Thymus (tissue), 11 donors: ENCODE measurements around the gene ITPR1. TPM values are rescaled to one million over a fixed set of nuclear protein-coding genes. Genes with fewer than 3 reads are reported as not detected.
A peak's percentile ranks its signal among the peaks of the same experiment; 100 is the strongest.

Experiments used
- DNase-seq, 9 donors: peaks; one replicate each; pipeline ENCODE4 v3.0.0-alpha.2; 2013; ENCODE audit warnings: low spot score in 9 of 9, low read depth in 6 of 9, missing footprints in 1 of 9
- H3K27ac ChIP-seq, 2 donors: one replicate each; pipeline ENCODE4 v1.5.1; 2013; ENCODE audit warnings: control low read depth in 1 of 2, low read depth in 1 of 2, low read length in 1 of 2, mild to moderate bottlenecking in 1 of 2, moderate library complexity in 1 of 2
- H3K27me3 ChIP-seq, 2 donors: one replicate each; pipeline ENCODE4 v1.5.1; 2013; ENCODE audit warnings: low read length in 1 of 2; ENCODE audit not compliant: control insufficient read depth in 2 of 2, insufficient read depth in 1 of 2
- H3K36me3 ChIP-seq, 2 donors: one replicate each; pipeline ENCODE4 v1.5.1; 2013; ENCODE audit warnings: low read length in 1 of 2, mild to moderate bottlenecking in 1 of 2, moderate library complexity in 1 of 2; ENCODE audit not compliant: control insufficient read depth in 2 of 2, insufficient read depth in 2 of 2
- H3K4me1 ChIP-seq, 2 donors: one replicate each; pipeline ENCODE4 v1.5.1; 2013; ENCODE audit warnings: low read length in 2 of 2; ENCODE audit not compliant: control insufficient read depth in 2 of 2, insufficient read depth in 2 of 2
- H3K4me3 ChIP-seq, 2 donors: one replicate each; pipeline ENCODE4 v1.5.1; 2013; ENCODE audit warnings: low read length in 2 of 2, control low read depth in 1 of 2, mild to moderate bottlenecking in 1 of 2
- H3K9me3 ChIP-seq, 2 donors: one replicate each; pipeline ENCODE4 v1.5.1; 2013; ENCODE audit warnings: low read length in 1 of 2, mild to moderate bottlenecking in 1 of 2; ENCODE audit not compliant: control insufficient read depth in 2 of 2, insufficient read depth in 1 of 2
- WGBS: extraction: QIAGEN DNeasy Blood & Tissue Kit; methylation state at CpG from one replicate; pipeline ENCODE4 v1.1.7; 2013; 5-methylcytosine and 5-hydroxymethylcytosine counted together
- polyA plus RNA-seq: library from polyadenylated mRNA; stranded (reverse); fragments of 200-250 nt; gene quantifications from one replicate; pipeline ENCODE4 v1.2.3, GENCODE V29; 2013
- total RNA-seq: library from RNA; stranded (reverse); fragments of 120-200 nt; gene quantifications from one replicate; pipeline ENCODE4 v1.2.4, GENCODE V29; 2013
- donor health status: healthy.

ITPR1 gene
- total and polyA plus RNA-seq, 2 donors = 23.9 to 36.6 TPM

- no peaks in the 10 kb centered on the region for H3K27me3 ChIP-seq
- WGBS = 99% methylated on average over 4 of the region's 4 CpGs
- no peaks in the 10 kb centered on the region for H3K4me1 ChIP-seq
- no peak overlapping the region for H3K27ac ChIP-seq
- H3K4me3 ChIP-seq = no peak overlapping the region
- DNase-seq = no peak
- no peaks in the 10 kb centered on the region for H3K9me3 ChIP-seq
- H3K36me3 ChIP-seq = no peaks in the 10 kb centered on the region
Measured at GRCh38 chr3:4549896-4550295, 56.7 kb downstream of the ITPR1 start.

DNA sequence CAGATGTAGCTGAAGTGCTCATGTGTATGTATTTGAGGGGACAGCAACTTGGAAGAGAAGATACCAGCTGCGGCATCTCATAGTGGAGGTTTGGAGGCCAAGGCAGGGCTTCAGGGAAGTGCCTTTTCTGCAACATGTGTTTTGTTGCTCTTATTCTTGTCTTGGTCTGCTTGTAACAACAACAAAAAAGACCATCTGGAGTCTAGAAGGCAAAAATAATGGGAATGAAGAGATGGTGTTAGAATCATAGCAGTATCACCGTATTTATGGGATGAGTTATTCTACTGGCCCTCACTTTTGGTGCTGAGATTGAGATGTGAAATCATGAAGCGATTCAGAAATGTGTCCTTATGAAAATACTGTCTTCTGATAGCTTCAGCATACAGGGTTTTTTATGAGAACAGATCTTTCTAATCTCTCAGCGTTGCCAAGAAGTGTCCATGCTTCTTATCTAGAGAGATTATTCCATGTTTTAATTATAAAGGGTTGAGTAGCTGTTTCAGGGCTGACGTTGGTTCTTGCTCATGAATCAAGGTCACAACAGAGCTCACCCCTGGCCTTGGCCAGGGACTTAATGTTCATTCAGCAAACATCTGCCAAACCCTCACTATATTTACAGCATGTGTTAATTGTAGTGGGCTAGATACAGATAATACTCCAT lies 58.0 kb downstream of the ITPR1 start:
- Histone ChIP-seq H3K27ac (no peak overlapping the region), H3K27me3 (no peaks in the 10 kb centered on the region), H3K36me3 (no peaks in the 10 kb centered on the region), H3K4me1 (no peaks in the 10 kb centered on the region), H3K4me3 (no peak overlapping the region), H3K9me3 (no peaks in the 10 kb centered on the region)
- WGBS = 96% methylated on average over 5 of the region's 5 CpGs
- no peak for DNase-seq

DNA sequence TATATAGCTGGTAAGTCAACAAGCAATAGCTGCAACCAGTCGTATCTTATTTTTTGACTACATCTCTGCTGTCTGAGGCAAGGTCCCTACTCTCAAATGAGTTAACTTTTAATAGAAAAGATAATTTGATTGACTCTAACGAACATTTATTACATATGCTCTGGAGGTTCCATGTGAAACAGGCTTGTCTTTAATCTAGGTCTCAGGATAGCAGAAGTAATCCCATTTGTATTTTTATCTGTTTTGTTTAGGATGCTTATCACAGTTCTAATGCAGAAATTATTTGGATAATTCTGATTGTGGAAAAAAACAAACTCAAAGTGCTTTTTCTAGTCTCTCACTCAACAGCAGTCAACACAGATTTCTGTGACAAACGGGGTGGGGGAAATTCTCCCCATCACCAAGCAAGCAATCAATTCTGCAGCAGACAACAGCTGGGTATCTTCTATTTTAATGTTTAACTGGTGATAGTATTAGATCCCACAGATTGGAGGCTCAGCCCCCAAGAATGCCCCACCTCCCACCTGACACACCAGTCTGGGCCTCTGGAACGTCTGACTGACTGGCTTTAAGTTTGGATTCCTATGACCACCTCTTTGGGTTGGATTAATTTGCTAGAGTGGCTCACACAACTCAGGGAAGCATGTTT lies 58.8 kb downstream of the ITPR1 start:
- H3K4me1 ChIP-seq = no peaks in the 10 kb centered on the region
- H3K27ac ChIP-seq = no peak overlapping the region

DNA sequence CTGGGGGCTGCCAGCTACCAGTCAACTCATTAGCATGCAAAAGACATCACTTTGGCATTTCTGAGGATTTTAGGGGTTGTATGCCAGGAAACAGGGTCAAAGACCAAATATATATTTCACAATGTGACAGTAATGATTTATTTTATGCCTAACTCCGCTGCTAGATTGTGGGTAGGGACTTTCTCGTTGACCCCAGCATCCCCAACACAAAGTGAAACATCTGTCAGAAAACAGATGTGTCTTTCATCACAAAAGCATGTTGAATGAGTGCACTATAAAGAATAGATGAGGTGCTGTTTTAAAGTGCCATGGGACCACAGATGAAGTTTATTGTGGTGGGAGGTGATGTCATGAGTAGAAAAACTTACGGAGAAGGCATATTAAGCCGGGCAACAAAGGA lies 59.7 kb downstream of the ITPR1 start:
- WGBS = 95% methylated on average over 4 of the region's 4 CpGs
- peaks cover 0 to 2% of the 10 kb centered on the region in 2 donors for H3K36me3 ChIP-seq

More for the DNA sequence above, 58.8 kb downstream of the ITPR1 start:
- WGBS = 96% methylated on average over 4 of the region's 4 CpGs
- Histone ChIP-seq H3K27me3 (no peaks in the 10 kb centered on the region), H3K4me3 (no peak overlapping the region), H3K36me3 (peaks cover 0 to 2% of the 10 kb centered on the region in 2 donors), H3K9me3 (no peaks in the 10 kb centered on the region)
- no peak for DNase-seq

DNA sequence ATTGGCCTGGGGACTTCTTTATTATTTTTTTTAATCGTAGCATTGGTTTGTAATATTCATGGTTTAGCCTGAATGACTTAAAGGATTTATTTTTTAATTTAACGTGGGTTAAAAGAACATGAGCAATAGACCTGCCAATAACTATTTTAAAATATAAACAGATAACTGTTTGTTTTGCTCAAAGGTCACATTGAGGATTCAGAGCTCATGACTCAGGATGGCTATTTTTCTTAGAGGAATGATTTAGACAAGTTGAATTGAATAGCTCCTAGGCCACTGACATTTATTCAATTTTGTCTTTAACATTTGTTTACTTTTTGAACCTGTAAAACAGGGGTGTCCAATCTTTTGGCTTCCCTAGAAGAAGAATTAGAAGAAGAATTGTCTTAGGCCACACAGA lies 68.5 kb downstream of the ITPR1 start:
- H3K36me3 ChIP-seq = peaks cover 0 to 2% of the 10 kb centered on the region in 2 donors
- H3K27ac ChIP-seq = no peak overlapping the region
- H3K27me3 ChIP-seq = no peaks in the 10 kb centered on the region
- H3K4me3 ChIP-seq = no peak overlapping the region
- peaks cover 14 to 19% of the 10 kb centered on the region in 2 donors for H3K4me1 ChIP-seq
- DNase-seq = no peak
- H3K9me3 ChIP-seq = peaks cover 0 to 2% of the 10 kb centered on the region in 2 donors
- 95% methylated on average over 2 of the region's 2 CpGs for WGBS

More for the DNA sequence above, 59.7 kb downstream of the ITPR1 start:
- H3K9me3 ChIP-seq = peaks cover 0 to 2% of the 10 kb centered on the region in 2 donors
- no peaks in the 10 kb centered on the region for H3K27me3 ChIP-seq
- H3K4me3 ChIP-seq = no peak overlapping the region
- H3K27ac ChIP-seq = no peak overlapping the region
- no peaks in the 10 kb centered on the region for H3K4me1 ChIP-seq
- DNase-seq = no peak

- WGBS = 98% methylated on average over 4 of the region's 4 CpGs
- H3K4me3 ChIP-seq = no peak overlapping the region
- H3K27ac ChIP-seq = no peak overlapping the region
- H3K27me3 ChIP-seq = no peaks in the 10 kb centered on the region
- no peak for DNase-seq
- no peaks in the 10 kb centered on the region for H3K36me3 ChIP-seq
- H3K4me1 ChIP-seq = peaks cover 14 to 19% of the 10 kb centered on the region in 2 donors
- no peaks in the 10 kb centered on the region for H3K9me3 ChIP-seq
Measured at GRCh38 chr3:4562595-4562994, 69.4 kb downstream of the ITPR1 start.

GRCh38 chr3:4564270-4564669 lies 71.1 kb downstream of the ITPR1 start:
- no peak for DNase-seq
- 96% methylated on average over 7 of the region's 7 CpGs for WGBS

DNA sequence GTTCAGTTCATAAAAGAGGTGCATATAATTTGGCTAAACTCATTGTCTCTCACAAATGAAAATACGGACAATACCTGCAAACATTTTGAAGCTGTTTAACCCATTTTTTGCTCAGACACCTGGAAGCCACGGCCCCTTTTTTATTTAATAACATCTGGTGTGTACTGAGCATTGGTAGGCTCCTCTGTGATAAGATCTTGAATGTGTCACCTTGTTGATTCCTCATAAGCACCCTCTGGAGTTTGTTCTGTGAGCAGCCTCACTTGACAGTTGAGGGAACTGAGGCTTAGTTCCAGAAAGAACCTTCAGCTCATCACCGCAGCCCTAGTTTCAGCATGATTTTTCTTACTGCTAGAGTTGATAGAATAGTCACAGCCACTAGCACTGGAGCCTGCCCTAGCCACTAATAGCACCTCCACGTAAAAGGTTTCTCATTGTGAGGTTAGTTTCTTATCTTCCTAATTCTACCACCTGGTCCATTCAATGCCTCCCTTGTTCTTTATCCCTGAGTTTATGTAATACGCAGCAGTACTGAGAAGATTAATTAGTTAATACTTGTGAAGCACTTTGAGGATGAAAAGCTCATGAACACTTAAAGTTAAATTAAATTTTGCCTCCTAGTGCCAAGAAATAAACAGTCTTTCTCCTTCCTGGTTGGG lies 71.9 kb downstream of the ITPR1 start:
- DNase-seq = peak in 7 of 9 donors; percentile 29 to 74 (median 47)
- Histone ChIP-seq H3K9me3 (no peaks in the 10 kb centered on the region), H3K27me3 (no peaks in the 10 kb centered on the region), H3K36me3 (no peaks in the 10 kb centered on the region), H3K4me1 (peaks cover 14 to 19% of the 10 kb centered on the region in 2 donors), H3K27ac (peak overlapping the region; percentile 47 to 82), H3K4me3 (no peak overlapping the region)
- WGBS = 42% methylated on average over 5 of the region's 5 CpGs

More at GRCh38 chr3:4564270-4564669, 71.1 kb downstream of the ITPR1 start:
- Histone ChIP-seq H3K27me3 (no peaks in the 10 kb centered on the region), H3K27ac (peak overlapping the region in 1 of 2 donors; percentile 82), H3K4me3 (no peak overlapping the region), H3K9me3 (no peaks in the 10 kb centered on the region), H3K4me1 (peaks cover 14 to 19% of the 10 kb centered on the region in 2 donors), H3K36me3 (no peaks in the 10 kb centered on the region)
